Effector CD4-positive, alpha-beta T cell (primary cell): Measurements from ENCODE around the gene STXBP5.

Experiments
- DNase-seq: peaks from one replicate; pipeline ENCODE4 v3.0.0-alpha.2; 2020

The STXBP5 gene

GRCh38 chr6:147212622-147213021 lies 8.4 kb downstream of the STXBP5 start:
- no peak for DNase-seq

- DNase-seq, result no peak
These were observed 9.6 kb downstream of the STXBP5 start for GRCh38 chr6:147213772-147214171.

- no peak for DNase-seq
These were observed 10.3 kb downstream of the STXBP5 start for GRCh38 chr6:147214248-147215227.

GRCh38 chr6:147216915-147217314 lies 12.7 kb downstream of the STXBP5 start:
- no peak for DNase-seq

GRCh38 chr6:147217840-147218404 lies 13.7 kb downstream of the STXBP5 start:
- no peak for DNase-seq

- no peak for DNase-seq
These were observed 14.6 kb downstream of the STXBP5 start for GRCh38 chr6:147218797-147219196.

GRCh38 chr6:147219463-147219862 lies 15.2 kb downstream of the STXBP5 start:
- DNase-seq, result no peak

GRCh38 chr6:147220345-147220744 lies 16.1 kb downstream of the STXBP5 start:
- no peak for DNase-seq

GRCh38 chr6:147221739-147222138 lies 17.5 kb downstream of the STXBP5 start:
- DNase-seq, result no peak

GRCh38 chr6:147222160-147222838 lies 18.1 kb downstream of the STXBP5 start:
- no peak for DNase-seq

- no peak for DNase-seq
These were observed 19.5 kb downstream of the STXBP5 start for GRCh38 chr6:147223736-147224135.

- DNase-seq, result no peak
These were observed 22.0 kb downstream of the STXBP5 start for GRCh38 chr6:147226163-147226724.

- DNase-seq, result no peak
These were observed 22.7 kb downstream of the STXBP5 start for GRCh38 chr6:147226877-147227276.

- no peak for DNase-seq
These were observed 23.6 kb downstream of the STXBP5 start for GRCh38 chr6:147227770-147228320.

GRCh38 chr6:147231589-147231988 lies 27.4 kb downstream of the STXBP5 start:
- no peak for DNase-seq

- DNase-seq, result no peak
These were observed 30.5 kb downstream of the STXBP5 start for GRCh38 chr6:147234685-147235084.

GRCh38 chr6:147238164-147238563 lies 33.9 kb downstream of the STXBP5 start:
- DNase-seq, result no peak

- DNase-seq, result no peak
These were observed 34.7 kb downstream of the STXBP5 start for GRCh38 chr6:147238906-147239305.

- no peak for DNase-seq
These were observed 40.6 kb downstream of the STXBP5 start for GRCh38 chr6:147244832-147245231.

GRCh38 chr6:147245693-147246092 lies 41.5 kb downstream of the STXBP5 start:
- DNase-seq, result no peak

GRCh38 chr6:147246853-147247635 lies 42.8 kb downstream of the STXBP5 start:
- no peak for DNase-seq

- no peak for DNase-seq
These were observed 44.6 kb downstream of the STXBP5 start for GRCh38 chr6:147248859-147249258.
